Erythroblast (primary cell): ENCODE results near the gene HELZ2.
"Not testable (repeated sequence)": the region's sequence is repeated elsewhere in the genome, so short reads cannot be mapped to it uniquely, and the experiment has no call there.

ENCODE experiments used
- DNase-seq, 2 experiments: peaks; one replicate each; lab custom pipeline; 2025; lab: John Stamatoyannopoulos, UW
- GATA1 ChIP-seq: IDR thresholded peaks from 2 replicates; pipeline ENCODE4 v1.6.1; 2011; ENCODE audit warnings: low read depth, mild to moderate bottlenecking, control low read depth, low read length, moderate library complexity
- POLR2A ChIP-seq: IDR thresholded peaks from 2 replicates; pipeline ENCODE4 v1.6.1; 2011; ENCODE audit warnings: mild to moderate bottlenecking, low read length

The HELZ2 gene

GRCh38 chr20:63578224-63579016 lies 4.4 kb upstream of the HELZ2 start:
- no peak for DNase-seq
- TF ChIP-seq POLR2A (no peak), GATA1 (no peak)

DNA sequence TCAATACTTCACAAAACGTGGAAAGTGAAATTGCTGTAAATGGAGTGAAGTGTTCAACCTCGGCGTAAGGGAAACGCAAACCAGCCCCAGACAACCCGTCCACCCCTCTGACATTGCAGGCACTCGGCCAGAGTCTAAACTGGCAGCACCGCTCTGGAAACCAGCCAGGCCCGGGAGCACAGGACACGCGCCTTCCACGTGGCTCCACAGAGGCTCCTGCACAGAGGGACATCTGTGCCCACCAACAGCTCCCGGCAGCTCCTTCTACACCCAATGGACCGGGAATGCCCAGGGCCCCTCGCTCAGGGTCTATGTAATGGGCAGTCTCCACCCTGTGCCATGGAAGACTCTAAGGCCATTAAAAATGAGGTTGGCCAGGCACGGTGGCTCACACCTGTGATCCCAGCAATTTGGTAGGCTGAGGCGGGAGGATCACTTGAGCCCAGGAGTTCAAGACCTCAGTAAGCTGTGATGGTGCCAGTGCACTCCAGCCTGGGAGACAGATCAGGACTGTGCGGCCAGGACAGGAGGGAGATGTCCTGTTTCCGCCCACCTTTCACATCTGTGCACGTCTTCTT lies 3.4 kb upstream of the HELZ2 start:
- TF ChIP-seq POLR2A: no peak
- no peak for TF ChIP-seq GATA1
- DNase-seq: no peak

DNA sequence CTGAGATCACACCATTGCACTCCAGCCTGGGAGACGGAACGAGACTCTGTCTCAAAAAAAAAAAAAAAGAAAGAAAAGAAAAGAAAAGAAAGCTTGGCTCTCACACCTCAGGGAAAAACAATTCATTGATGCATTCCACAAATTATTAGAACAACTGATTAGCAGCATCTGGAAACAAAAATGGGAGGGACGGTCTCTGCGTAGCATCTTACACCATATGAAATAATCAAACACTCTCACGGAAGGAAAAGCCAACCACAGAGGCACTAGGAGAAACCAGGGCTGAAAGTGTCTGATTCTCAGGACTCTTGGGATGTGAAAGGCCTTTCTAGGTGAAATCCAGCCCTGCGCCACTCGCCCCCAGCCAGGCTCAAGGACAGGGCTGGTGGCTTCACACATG lies 2.3 kb upstream of the HELZ2 start:
- no peak for TF ChIP-seq POLR2A
- TF ChIP-seq GATA1: no peak
- no peak for DNase-seq

DNA sequence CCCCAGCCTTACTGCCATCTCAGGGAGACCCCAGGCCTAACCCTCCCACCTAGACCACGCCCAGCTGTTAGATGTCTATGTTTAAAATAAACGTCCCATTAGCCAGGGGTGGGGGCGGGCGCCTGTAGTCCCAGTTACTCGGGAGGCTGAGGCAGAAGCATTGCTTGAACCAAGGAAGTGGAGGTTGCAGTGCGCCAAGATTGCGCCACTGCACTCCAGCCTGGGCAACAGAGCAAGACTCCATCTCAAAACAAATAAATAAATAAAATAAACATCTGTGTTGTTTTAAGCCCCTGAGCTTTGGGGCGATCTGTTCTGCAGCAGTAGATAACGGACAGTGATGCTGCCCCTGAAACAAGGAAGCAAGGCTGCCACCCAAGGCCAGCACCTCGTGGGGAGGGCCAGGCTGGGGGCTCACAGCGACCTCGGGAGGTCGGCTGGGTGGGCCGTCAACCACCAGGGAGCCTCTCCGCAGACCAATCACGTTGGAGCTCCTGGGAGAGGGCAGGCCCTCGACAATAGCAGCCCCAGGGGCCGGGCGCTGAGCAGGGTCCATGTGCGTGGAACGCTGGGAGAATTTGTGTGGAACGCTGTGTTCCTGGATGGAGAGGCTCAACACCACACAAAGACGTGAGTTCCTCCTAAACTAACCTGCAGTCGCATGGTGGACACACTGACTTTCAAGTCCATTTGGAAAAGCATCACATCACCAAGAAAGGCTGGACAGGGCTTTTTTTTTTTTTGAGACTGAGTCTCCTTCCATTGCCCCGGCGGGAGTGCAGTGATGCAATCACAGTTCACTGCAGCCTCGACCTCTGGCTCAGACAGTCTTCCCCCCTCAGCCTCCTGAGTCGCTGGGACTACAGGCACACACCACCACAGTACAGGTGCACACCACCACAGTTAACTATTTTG lies 1.0 kb upstream of the HELZ2 start:
- TF ChIP-seq POLR2A (no peak), GATA1 (no peak)
- DNase-seq: no peak

DNA sequence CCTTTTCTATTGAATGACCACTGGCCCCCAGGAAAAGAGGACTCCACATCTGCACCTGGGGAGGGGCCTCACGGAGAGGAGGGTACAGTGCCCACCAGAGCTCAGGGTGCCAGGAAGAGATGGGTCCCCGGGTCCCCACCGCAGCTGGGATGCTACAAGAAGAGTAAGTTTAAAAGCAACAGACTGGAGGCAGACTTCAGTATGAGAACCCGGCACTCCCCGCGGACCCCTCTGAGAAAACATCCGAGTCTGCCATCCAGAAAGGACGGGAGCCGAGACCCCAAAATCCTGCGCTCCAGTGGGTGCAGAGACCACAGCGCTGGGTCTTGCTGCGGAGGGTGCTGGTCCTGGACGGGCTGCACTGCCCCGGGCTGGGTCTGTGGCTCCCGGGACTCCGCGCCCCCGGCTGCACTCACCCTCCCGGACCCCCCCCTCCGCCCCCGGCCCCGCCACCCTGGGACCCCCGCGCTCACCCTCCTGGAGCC lies 350 bp downstream of the HELZ2 start:
- TF ChIP-seq POLR2A: no peak
- TF ChIP-seq GATA1: no peak
- peak in 1 of 2 experiments; percentile 50 for DNase-seq

DNA sequence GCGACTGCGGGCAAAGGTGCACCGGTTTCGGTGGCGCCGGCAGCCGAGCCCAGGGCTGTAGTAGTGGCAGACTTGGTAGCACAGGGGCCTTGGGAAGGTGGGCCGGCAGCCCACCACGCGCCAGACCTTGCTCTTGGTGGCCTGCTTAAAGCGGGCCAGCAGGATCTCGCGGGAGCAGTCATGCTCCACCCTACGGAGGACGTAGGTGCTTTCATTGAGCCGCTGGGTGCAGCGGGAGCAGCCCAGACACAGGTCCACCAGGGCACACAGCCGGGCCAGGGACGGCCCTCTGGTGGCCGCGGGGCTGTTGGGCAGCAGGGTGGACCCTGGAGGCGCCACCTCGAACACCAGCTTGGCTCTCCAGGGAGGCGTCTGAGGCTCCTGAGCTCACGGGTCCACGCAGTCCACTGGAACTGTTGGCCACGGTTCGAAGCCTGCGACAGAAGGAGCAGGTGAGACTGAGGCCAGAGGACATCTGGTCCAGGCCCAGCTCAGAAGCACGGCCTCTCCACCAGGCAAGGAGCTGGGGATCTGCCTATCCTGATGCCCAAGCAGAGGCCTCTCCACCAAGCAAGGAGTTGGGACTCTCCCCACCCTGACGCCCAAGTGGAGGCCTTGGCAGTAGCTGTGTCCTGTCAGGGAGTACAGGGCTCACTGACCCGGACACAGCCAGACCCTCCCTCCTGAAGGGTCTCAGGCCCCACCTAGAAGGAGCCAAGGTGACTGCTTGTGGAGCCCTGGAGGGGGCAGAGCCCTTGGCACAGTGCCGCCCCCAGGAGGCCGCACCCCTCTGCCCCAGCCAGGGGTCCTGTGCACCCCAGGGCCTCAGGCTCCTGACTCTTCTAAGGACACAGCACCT lies 1.0 kb downstream of the HELZ2 start:
- peak in 1 of 2 experiments; percentile 21 for DNase-seq

GRCh38 chr20:63572071-63572787 lies 1.8 kb downstream of the HELZ2 start:
- DNase-seq: no peak
- TF ChIP-seq POLR2A: no peak
- TF ChIP-seq GATA1: no peak

More for the DNA sequence above, 1.0 kb downstream of the HELZ2 start:
- no peak for TF ChIP-seq GATA1
- no peak for TF ChIP-seq POLR2A

GRCh38 chr20:63571087-63571478 lies 3.0 kb downstream of the HELZ2 start:
- not testable (repeated sequence) for DNase-seq

DNA sequence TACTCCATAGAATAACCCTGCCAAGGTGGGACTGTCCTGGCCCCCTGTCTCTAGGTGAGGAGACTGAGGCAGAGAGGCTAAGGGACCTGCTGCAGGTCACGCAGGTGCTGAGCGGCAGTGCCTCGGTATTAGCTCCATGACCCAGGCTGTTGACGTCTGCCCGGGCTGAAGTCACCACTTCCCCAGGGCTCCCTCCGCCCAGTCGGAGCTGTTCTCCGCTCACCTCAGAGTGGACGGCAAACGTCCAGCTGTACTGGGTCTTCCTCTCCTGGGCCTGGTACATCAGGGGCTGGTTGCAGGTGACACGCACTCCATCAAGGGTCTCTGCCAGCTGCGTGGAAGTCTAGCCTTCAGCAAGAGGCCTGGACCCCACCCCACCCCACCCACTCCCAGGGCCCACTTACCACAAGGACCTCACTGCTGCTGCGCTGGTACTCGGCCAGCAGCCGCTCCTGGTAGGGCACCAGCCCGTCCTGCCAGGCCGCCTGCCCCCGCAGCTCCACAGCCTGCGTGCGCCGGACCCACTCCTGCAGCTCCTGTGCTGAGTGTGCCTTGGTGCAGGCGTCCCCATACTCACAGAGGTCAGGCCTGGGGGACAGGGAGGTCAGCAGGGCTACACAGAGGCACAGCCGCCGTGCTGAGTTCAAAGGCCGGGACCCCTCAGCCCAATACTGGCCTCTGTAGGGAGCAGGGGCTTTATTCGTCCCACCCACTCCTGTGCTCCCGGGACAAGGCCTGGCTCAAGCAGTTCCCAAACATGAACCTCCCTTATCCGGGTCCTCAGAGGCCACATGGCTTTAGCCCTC lies 3.6 kb downstream of the HELZ2 start:
- no peak for DNase-seq
- TF ChIP-seq POLR2A (no peak), GATA1 (no peak)

GRCh38 chr20:63568986-63569949 lies 4.8 kb downstream of the HELZ2 start:
- TF ChIP-seq GATA1: no peak
- TF ChIP-seq POLR2A: no peak
- no peak for DNase-seq
